Stimulated activated CD8-positive, alpha-beta memory T cell treated with anti-CD3 and anti-CD28 coated beads, Interleukin-4, amount 100 ng/mL, for 24 hours (primary cell): ENCODE results near the gene ZSCAN25.
"Not testable (repeated sequence)": the region's sequence is repeated elsewhere in the genome, so short reads cannot be mapped to it uniquely, and the experiment has no call there.

ENCODE experiments used
- DNase-seq: peaks from one replicate; pipeline ENCODE4 v3.0.0-alpha.2; 2020; ENCODE audit warnings: low read depth

Gene ZSCAN25

GRCh38 chr7:99645590-99645989 lies 28.8 kb downstream of the ZSCAN25 start:
- no peak for DNase-seq

DNA sequence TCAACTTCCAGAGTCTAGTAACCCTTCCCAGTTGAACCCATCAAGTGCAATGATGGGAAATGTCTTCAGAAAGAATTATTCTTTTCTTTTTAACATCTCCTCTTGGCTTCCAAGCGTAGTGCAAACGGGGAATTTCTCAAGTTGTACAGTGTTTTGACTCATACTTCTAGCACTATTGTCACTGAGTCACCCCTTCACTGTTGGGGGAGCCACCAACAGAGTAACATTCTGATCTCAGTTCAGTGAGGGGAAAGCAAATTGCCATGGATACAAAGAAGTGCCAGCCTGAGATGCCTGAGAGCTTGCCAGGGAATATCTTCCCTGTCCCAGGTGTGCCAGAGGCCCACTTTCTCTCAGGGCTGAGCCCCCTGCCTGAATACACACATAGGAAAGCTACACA lies 32.1 kb downstream of the ZSCAN25 start:
- no peak for DNase-seq

DNA sequence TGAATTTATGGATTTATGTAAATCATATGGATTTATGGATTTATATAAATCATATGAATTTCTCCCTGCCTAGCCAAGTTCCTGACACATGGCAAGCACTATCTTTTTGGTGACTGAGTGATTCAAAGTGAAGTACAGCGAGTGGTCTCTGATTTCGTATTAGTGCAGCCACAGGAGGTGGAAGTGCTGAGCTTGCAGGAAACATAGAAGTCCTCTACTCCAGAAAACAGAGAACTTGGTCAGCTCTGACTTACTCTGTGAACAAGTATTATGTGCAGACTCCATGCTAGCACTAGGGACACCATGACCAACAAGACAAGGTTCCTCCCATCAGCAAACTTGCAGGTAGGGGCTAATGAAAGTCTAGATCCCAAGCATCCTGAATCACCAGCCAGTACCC lies 34.5 kb downstream of the ZSCAN25 start:
- DNase-seq = no peak

DNA sequence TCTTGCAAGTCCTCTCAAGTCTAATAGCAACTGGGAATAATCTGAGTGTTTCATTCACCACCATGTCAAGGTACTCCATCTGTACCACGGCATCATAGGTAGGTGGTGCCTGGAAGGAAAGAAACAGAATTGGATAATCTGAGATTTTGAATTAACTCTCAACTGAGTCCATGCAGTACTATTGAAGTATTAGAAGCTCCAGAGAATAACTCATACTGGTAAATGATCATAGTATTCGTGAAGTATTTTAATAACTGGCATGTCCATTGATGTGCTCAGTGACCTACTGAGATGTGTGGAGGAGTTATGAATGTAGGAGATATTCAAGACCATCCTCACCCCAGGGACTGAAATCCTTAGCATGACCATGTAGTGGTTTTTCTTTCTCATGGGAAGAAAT lies 35.9 kb downstream of the ZSCAN25 start:
- DNase-seq = no peak

- not testable (repeated sequence) for DNase-seq
Observed at GRCh38 chr7:99653269-99653668, 36.5 kb downstream of the ZSCAN25 start.

DNA sequence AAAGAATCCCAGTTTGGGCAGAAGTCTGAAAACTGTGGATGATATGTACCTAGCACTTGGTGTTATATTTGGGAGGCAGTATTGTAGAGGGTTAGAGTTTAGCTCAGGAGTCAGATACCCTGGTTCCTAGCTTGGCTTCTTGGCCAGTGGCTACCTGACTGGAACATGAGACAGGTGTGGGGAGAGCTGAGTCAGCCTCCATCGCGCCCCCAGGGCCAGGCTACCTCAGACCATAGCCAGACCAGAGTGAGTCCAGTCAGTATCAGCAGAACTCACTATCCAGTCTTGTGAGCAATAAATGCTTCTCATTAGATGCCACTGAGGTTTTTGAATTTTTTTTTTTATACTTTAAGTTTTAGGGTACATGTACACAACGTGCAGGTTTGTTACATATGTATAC lies 37.0 kb downstream of the ZSCAN25 start:
- DNase-seq = no peak

DNA sequence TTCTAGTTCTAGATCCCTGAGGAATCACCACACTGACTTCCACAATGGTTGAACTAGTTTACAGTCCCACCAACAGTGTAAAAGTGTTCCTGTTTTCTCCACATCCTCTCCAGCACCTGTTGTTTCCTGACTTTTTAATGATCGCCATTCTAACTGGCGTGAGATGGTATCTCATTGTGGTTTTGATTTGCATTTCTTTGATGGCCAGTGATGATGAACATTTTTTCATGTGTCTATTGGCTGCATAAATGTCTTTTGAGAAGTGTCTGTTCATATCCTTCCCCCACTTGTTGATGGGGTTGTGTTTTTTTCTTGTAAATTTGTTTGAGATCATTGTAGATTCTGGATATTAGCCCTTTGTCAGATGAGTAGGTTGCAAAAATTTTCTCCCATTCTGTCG lies 37.9 kb downstream of the ZSCAN25 start:
- DNase-seq = not testable (repeated sequence)

- DNase-seq = not testable (repeated sequence)
Observed at GRCh38 chr7:99657879-99658278, 41.1 kb downstream of the ZSCAN25 start.

DNA sequence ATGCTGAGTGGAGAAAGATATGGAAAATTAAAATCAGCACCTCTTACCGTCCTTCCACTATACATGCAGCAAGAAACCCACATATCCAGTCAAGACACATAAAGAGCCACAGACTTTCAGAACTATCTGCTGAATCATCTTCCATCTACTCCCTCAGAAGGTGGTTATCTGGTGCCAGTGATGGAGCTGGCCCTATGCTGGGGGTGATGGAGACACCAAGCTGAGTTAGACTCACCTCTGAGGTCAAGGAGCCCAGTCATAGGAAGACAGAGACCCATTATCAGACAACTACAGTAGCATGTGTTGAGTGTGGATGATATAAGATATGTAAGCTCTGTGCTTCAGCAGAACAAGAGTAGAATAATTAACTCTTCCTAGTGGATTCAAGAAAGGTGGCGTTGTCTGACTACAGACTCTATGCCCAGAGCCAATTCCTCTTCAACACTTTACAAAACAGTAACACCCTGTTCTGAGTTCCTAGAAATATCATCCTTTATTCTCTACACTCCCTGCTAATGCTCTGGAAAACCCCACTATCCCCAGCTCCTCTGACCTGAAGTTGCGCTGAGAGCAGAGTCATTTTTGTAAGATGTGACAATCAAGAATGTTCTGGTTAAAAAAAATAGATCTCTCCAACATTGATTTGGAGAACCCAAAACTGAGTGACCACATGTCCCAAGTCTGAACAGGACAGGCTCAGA lies 48.7 kb downstream of the ZSCAN25 start:
- no peak for DNase-seq

DNA sequence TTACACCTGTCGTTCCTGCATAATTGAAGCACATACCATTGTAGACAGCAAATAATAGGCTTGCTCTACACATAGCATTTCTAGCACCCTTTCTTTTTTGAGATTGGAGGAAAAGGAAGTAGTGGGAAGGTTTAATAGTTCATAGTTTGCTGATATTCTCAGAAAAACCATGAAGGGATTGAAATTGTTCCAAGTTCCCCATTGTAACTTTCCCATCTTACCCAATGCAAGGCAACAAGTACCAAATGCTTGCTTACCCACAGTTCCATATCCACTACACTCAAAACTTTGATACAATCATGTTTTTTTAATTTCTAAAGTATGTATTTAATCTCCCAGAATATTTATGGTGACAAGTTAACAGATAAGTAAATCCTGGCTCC lies 49.3 kb downstream of the ZSCAN25 start:
- no peak for DNase-seq

DNA sequence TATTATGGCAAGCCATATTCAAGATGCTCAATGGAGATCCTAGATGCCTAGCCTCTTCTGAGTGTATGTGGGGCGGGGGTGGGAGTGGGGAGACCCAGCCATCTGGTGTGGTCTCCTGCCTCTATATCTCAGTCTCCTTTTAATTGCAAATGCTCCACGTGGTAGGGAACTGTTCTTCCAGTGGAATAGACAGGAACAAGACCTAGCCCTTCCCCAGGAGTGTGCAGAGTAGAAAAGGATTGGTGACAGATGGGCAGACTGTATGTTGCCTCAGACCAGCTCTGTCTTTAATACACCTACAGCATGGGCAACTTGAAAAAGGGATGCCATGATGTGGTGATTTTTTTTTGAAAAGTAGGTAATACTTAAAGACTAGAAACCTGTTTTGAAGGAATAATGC lies 50.4 kb downstream of the ZSCAN25 start:
- DNase-seq = no peak

- no peak for DNase-seq
Observed at GRCh38 chr7:99668541-99668940, 51.8 kb downstream of the ZSCAN25 start.

DNA sequence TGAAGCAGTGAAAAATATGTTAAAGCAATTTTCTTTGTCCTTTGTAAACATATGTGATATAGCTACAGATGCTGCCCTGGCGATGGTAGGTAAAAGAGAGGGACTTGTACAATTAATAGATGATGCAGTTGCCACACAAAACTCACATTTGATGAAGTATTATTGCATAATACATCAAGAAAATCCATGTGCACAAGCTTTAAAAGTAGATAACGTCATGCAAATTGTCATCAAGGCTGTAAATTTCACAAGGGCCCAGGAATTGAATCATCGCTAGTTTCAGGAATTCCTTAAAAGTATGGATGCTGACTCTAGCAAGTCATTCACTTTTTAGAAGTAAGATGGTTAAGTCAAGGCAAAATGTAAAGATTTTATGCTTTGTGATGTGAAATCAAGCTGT lies 53.0 kb downstream of the ZSCAN25 start:
- no peak for DNase-seq

DNA sequence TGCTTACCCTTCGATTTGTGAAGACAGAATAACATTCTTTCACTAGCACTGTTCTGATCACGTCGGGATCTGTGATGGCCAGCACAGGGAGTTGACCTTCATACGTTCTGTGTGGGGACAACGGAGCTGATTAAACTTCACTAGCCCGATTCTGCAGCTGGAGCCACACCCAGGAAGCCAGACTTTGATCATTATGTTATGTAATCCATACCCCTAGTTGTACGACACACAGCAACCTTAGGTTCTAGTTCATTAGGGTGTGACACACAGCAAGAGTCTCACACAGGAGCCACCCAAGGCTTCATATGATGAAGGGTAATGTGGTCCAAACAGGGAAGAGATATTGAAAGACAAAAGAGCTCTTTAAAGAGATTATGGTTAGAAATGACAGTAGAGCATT lies 55.8 kb downstream of the ZSCAN25 start:
- no peak for DNase-seq

- no peak for DNase-seq
Observed at GRCh38 chr7:99674995-99675742, 58.4 kb downstream of the ZSCAN25 start.

DNA sequence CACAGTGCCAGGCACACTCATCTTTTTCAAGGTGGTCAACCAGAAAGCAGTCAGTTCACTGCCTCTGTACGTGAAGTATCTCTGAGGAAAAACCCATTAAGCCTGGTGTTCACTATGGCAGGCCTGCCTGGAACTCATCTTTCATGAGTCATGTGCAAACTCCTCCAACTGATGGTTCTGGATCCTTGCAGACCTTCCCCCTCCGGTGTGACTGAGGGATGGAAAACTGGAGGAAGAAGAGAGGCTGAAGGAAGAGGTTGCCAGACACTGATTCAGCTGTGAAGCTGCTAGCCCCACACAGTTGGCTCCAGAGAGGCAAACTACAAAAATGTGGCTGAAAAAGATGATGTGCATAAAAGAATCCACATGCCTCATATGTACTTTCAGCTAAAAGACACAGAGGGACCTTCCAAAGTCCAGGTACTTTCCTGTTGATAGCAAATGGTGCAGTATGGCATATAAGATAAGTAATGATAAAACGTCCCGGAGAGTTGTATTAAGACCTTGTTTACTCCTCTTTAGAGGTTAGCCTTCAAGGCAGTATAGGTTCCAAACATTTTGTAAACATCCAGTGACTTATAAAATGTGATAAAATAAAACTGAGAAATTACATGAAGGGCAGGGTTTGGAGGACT lies 60.4 kb downstream of the ZSCAN25 start:
- no peak for DNase-seq

DNA sequence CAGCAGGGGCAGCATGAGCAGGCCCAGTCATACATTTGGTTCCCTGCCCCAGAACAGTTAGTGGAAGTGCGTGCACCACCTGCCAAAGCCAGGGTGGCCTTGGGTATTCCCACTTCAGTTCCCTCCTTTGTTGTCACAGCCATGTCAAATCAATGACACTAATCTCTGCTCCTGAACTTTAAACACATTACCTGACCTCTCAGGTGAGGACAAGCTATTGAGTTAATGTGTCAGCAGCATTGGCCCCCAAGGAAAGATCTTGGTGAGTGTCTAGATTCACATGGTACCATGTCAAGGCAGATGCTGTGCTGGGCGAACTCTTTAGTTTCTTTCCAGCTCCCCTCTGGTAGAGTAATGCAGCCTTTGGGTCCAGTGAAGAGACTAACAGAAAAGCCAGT lies 60.9 kb downstream of the ZSCAN25 start:
- DNase-seq = no peak

DNA sequence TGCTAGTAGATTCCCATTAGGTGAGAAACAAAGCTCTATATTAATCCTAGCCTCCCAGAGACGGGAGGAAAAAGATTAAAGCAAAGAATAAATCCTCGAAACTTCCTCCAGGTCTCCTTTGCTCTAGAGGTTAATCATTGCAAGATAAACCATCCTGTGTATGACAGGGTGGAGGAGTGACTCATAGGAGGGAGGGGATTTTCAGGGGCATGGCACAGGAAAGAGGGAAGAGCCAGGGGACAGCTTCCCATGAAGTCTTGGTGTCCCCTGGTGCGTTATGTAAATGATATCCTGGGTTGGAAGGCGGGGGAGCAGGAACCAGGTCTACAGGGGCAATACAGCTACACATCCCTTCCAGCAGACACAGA lies 62.3 kb downstream of the ZSCAN25 start:
- DNase-seq = no peak

GRCh38 chr7:99679400-99680191 lies 62.9 kb downstream of the ZSCAN25 start, which contains the start of gene CYP3A5:
Gene CYP3A5 (minus strand): TSS chr7:99679996. CDS start chr7:99679896, 100 bp downstream.
- no peak for DNase-seq
